Inflammatory macrophage treated with lipopolysaccharide for 1 hour (primary cell): ENCODE data around the gene EVC.
"Not testable (repeated sequence)": the region's sequence is repeated elsewhere in the genome, so short reads cannot be mapped to it uniquely, and the experiment has no call there.

Source experiments
- DNase-seq, 2 donors: peaks; one replicate each; pipeline ENCODE4 v3.0.0-alpha.2; 2020 to 2022

Gene EVC

GRCh38 chr4:5854929-5855328 lies 143.9 kb downstream of the EVC start:
- DNase-seq = no peak

- not testable (repeated sequence) for DNase-seq
Measured at GRCh38 chr4:5856362-5856761, 145.4 kb downstream of the EVC start.

- DNase-seq = no peak
Measured at GRCh38 chr4:5857199-5857598, 146.2 kb downstream of the EVC start.

- DNase-seq = no peak
Measured at GRCh38 chr4:5858020-5858769, 147.2 kb downstream of the EVC start.

- no peak for DNase-seq
Measured at GRCh38 chr4:5863461-5864113, 152.6 kb downstream of the EVC start.
